PC-9 (cell line): ENCODE results near the gene MYOM1. TPM values are rescaled to one million over a fixed set of nuclear protein-coding genes. Genes with fewer than 3 reads are reported as not detected.

Experiments
- BruUV-seq: library from RNA; stranded (reverse); fragments of 400-500 nt; replicated peaks from 2 replicates; lab custom pipeline; 2021; lab: Mats Ljungman, UMichigan
- CTCF ChIA-PET: fragments of 300-600 bp; sonication (Branson Sonifier 250); formaldehyde crosslinking; loops from one replicate; lab custom pipeline; 2022; ENCODE audit warnings: antibody characterized with exemption; lab: Charles Lee
- POLR2A ChIA-PET: fragments of 300-600 bp; sonication (Branson Sonifier 250); formaldehyde crosslinking; loops from one replicate; lab custom pipeline; 2022; ENCODE audit warnings: antibody characterized with exemption; ENCODE audit not compliant: unreplicated experiment; lab: Charles Lee
- DNase-seq, 2 experiments: peaks; one replicate each; pipeline versions ENCODE4 v3.0.0 to v3.0.0-alpha.2; 2015 to 2022; ENCODE audit warnings: mixed read lengths in 1 of 2
- H2AFZ ChIP-seq: fragments of 200-600 bp; sonication (generic); 2 replicates; pipeline ENCODE4 v1.8.1; 2017; ENCODE audit warnings: antibody characterized with exemption
- H3F3A ChIP-seq: fragments of 200-600 bp; sonication (generic); 2 replicates; pipeline ENCODE4 v1.8.1; 2017; ENCODE audit warnings: antibody characterized with exemption, mild to moderate bottlenecking, low read depth; ENCODE audit not compliant: insufficient read depth
- H3K27ac ChIP-seq: fragments of 200-600 bp; sonication (generic); 2 replicates; pipeline ENCODE4 v1.6.1; 2016; ENCODE audit warnings: mixed run types
- H3K27me3 ChIP-seq: fragments of 200-600 bp; sonication (generic); 2 replicates; pipeline ENCODE4 v1.6.1; 2016; ENCODE audit warnings: low read depth, mixed run types; ENCODE audit not compliant: insufficient read depth
- H3K36me3 ChIP-seq: fragments of 200-600 bp; sonication (generic); 2 replicates; pipeline ENCODE4 v1.6.1; 2016; ENCODE audit warnings: low read depth, mixed run types
- H3K4me1 ChIP-seq: fragments of 200-600 bp; sonication (generic); replicated peaks from 2 replicates; pipeline ENCODE4 v1.6.1; 2016; ENCODE audit warnings: mixed run types; ENCODE audit not compliant: insufficient read depth
- H3K4me2 ChIP-seq: fragments of 200-600 bp; sonication (generic); 2 replicates; pipeline ENCODE4 v1.6.1; 2017; ENCODE audit warnings: mixed run types
- H3K4me3 ChIP-seq: fragments of 200-600 bp; sonication (generic); 2 replicates; pipeline ENCODE4 v1.6.1; 2016; ENCODE audit warnings: mixed run types
- H3K79me2 ChIP-seq: fragments of 200-600 bp; sonication (generic); 2 replicates; pipeline ENCODE4 v1.6.1; 2017; ENCODE audit warnings: low read depth, mixed run types
- H3K9me2 ChIP-seq: fragments of 200-600 bp; sonication (generic); 2 replicates; pipeline ENCODE4 v1.8.1; 2017; ENCODE audit warnings: mild to moderate bottlenecking; ENCODE audit not compliant: insufficient read depth
- H3K9me3 ChIP-seq: fragments of 200-600 bp; sonication (generic); 2 replicates; pipeline ENCODE4 v1.8.1; 2016; ENCODE audit warnings: low read depth; ENCODE audit not compliant: insufficient read depth
- H4K20me1 ChIP-seq: fragments of 200-600 bp; sonication (generic); 2 replicates; pipeline ENCODE4 v1.8.1; 2017; ENCODE audit not compliant: insufficient read depth
- EZH2 ChIP-seq: fragments of 200-600 bp; sonication (generic); IDR thresholded peaks from 2 replicates; pipeline ENCODE4 v1.8.0; 2017; ENCODE audit warnings: antibody characterized with exemption, low read depth
- intact Hi-C: fragments of 100-400 bp; cut with micrococcal nuclease; formaldehyde crosslinking; loops from one replicate; pipeline ENCODE4 v1.10.0; 2022; ENCODE audit not compliant: unreplicated experiment
- total RNA-seq: library from RNA; stranded (reverse); gene quantifications from 2 replicates; pipeline ENCODE4 v1.2.3, GENCODE V29; 2021
- TF ChIP-seq, protein P1 (sequence below): fragments of 200-600 bp; sonication (generic); conservative IDR thresholded peaks from 2 replicates; pipeline ENCODE4 v1.6.1; 2017; ENCODE audit warnings: mixed run types, antibody characterized with exemption, mild to moderate bottlenecking, moderate library complexity

Gene MYOM1
- total RNA-seq, 1 experiment from 2014 or later, result 1.3 TPM

DNA sequence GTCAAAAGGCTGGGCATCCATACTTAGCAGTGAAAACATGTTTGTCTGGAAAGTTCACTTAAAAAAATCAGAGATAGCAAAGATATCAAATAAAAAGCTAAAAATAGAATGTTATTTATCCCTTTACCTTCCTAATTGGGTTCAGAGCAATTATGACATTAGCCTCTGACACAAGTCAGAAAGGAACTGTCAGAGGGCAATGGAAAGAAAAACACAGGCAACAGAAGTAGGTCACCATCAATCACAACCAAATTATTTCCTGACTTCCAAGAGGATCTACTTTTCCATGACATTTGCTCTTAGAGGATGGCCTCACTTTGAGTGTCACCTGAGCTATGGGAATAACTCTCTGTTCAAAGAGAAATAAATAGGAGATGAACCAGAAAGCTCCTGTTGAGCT lies 27.5 kb downstream of the MYOM1 start:
- Histone ChIP-seq H3K4me3 (no peak overlapping the region), H3K9me3 (no peaks in the 10 kb centered on the region), H3K9me2 (no peaks in the 10 kb centered on the region), H3K4me2 (no peak overlapping the region), H3K79me2 (no peaks in the 10 kb centered on the region), H3K27ac (no peak overlapping the region), H3K27me3 (no peaks in the 10 kb centered on the region), H3K36me3 (no peaks in the 10 kb centered on the region), H3K4me1 (no peaks in the 10 kb centered on the region), H3F3A (no peaks in the 10 kb centered on the region), H2AFZ (no peak overlapping the region), H4K20me1 (no peaks in the 10 kb centered on the region)
- intact Hi-C loops, result no loop called here
- BruUV-seq, result no TSS peak
- CTCF ChIA-PET, result no interaction called here
- POLR2A ChIA-PET, result interaction anchor here (0.6 kb wide), 1 partner anchor 103 kb away, joined by 6 read pairs; no protein-coding TSS in a partner anchor
- TF ChIP-seq, protein P1, sequence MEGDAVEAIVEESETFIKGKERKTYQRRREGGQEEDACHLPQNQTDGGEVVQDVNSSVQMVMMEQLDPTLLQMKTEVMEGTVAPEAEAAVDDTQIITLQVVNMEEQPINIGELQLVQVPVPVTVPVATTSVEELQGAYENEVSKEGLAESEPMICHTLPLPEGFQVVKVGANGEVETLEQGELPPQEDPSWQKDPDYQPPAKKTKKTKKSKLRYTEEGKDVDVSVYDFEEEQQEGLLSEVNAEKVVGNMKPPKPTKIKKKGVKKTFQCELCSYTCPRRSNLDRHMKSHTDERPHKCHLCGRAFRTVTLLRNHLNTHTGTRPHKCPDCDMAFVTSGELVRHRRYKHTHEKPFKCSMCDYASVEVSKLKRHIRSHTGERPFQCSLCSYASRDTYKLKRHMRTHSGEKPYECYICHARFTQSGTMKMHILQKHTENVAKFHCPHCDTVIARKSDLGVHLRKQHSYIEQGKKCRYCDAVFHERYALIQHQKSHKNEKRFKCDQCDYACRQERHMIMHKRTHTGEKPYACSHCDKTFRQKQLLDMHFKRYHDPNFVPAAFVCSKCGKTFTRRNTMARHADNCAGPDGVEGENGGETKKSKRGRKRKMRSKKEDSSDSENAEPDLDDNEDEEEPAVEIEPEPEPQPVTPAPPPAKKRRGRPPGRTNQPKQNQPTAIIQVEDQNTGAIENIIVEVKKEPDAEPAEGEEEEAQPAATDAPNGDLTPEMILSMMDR, result no peak
- TF ChIP-seq EZH2, result no peak
- DNase-seq, result no peak

DNA sequence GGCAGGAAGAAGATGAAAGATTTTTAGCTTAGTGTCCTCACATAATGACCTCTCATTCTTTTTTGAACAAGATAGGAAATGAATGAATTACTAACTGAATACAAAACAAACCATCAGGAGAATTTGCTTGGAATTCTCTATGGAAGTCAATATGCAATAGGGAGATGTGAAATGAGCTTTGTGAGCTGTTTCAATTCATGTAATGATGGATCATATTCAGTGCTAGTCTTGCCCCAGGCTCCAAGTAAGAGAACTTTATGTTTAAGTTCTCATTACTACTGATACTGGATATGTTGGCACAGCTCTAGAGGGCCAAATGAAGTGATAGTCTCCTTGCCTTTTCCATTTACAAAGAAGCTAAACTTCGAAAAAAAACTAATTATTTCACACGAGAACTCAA lies 29.2 kb downstream of the MYOM1 start:
- Histone ChIP-seq H3K27me3 (no peaks in the 10 kb centered on the region), H3K36me3 (no peaks in the 10 kb centered on the region), H3K27ac (no peak overlapping the region), H3K4me2 (no peak overlapping the region), H3K4me3 (no peak overlapping the region), H3K9me2 (no peaks in the 10 kb centered on the region), H3K79me2 (no peaks in the 10 kb centered on the region), H3K9me3 (no peaks in the 10 kb centered on the region), H4K20me1 (no peaks in the 10 kb centered on the region), H3F3A (no peaks in the 10 kb centered on the region), H2AFZ (no peak overlapping the region), H3K4me1 (no peaks in the 10 kb centered on the region)
- DNase-seq, result no peak
- CTCF ChIA-PET, result interaction anchor here (0.6 kb wide), 1 partner anchor 12 kb away, joined by 3 read pairs; no protein-coding TSS in a partner anchor
- TF ChIP-seq EZH2, result no peak
- TF ChIP-seq, protein P1, result no peak
- no TSS peak for BruUV-seq
- POLR2A ChIA-PET, result no interaction called here
- intact Hi-C loops, result no loop called here

DNA sequence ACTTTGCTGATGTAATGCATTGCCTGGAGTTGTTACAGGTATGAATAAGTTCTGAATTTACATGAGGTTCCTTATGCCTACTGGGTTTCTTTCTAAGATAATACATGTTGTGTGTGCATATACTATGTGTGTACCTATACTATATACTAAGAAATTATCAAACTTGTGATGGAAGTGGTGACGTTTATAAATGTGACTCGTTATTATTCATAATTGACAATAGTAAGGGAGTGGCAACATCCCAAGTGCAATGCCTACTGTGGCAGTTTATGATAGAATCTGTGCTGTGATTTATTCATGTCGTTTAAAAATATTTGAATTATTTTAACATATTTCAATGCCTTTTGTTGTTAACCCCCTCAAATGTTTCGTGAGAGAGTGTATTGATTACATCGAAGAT lies 29.9 kb downstream of the MYOM1 start:
- H4K20me1 ChIP-seq, result no peaks in the 10 kb centered on the region
- H3K79me2 ChIP-seq, result no peaks in the 10 kb centered on the region
- no peaks in the 10 kb centered on the region for H3K36me3 ChIP-seq
- no peak overlapping the region for H2AFZ ChIP-seq
- H3K4me3 ChIP-seq, result no peak overlapping the region
- no peaks in the 10 kb centered on the region for H3K9me3 ChIP-seq
- no peaks in the 10 kb centered on the region for H3K9me2 ChIP-seq
- H3K4me2 ChIP-seq, result no peak overlapping the region
- DNase-seq, result no peak
- TF ChIP-seq, protein P1, result no peak
- no peak for TF ChIP-seq EZH2
- no peaks in the 10 kb centered on the region for H3K4me1 ChIP-seq
- H3F3A ChIP-seq, result no peaks in the 10 kb centered on the region
- no peaks in the 10 kb centered on the region for H3K27me3 ChIP-seq
- POLR2A ChIA-PET, result no interaction called here
- intact Hi-C loops, result no loop called here
- no TSS peak for BruUV-seq
- CTCF ChIA-PET, result no interaction called here
- H3K27ac ChIP-seq, result no peak overlapping the region
